ENCODE measurements around the gene RANBP17. TPM values are rescaled to one million over a fixed set of nuclear protein-coding genes. Genes with fewer than 3 reads are reported as not detected.

Gene RANBP17
- total RNA-seq, 1 donor from 2014 or later = 32.8 TPM

- Mint-ChIP-seq H3K36me3 (ENCODE audit: insufficient read depth) (peaks cover 35% of the 10 kb centered on the region), H3K27me3 (no peaks in the 10 kb centered on the region), H3K9me3 (ENCODE audit: low read depth) (peaks cover 36% of the 10 kb centered on the region), H3K4me1 (ENCODE audit: low read depth) (no peaks in the 10 kb centered on the region), H3K4me3 (ENCODE audit: low read depth) (no peak overlapping the region), H3K27ac (no peak overlapping the region)
- DNase-seq (ENCODE audit: low spot score, unreplicated experiment) = no peak
- TF ChIP-seq CTCF (IDR thresholded peaks at IDR 0.05; ENCODE audit: unreplicated experiment) = no peak
Observed at GRCh38 chr5:171067540-171068130, 205.8 kb downstream of the RANBP17 start.

- Mint-ChIP-seq H3K36me3 (ENCODE audit: insufficient read depth) (peaks cover 9% of the 10 kb centered on the region), H3K27ac (no peak overlapping the region), H3K4me1 (ENCODE audit: low read depth) (peaks cover 1% of the 10 kb centered on the region), H3K27me3 (no peaks in the 10 kb centered on the region), H3K4me3 (ENCODE audit: low read depth) (no peak overlapping the region), H3K9me3 (ENCODE audit: low read depth) (peaks cover 16% of the 10 kb centered on the region)
- DNase-seq (ENCODE audit: low spot score, unreplicated experiment) = no peak
- no peak for TF ChIP-seq CTCF (IDR thresholded peaks at IDR 0.05; ENCODE audit: unreplicated experiment)
Observed at GRCh38 chr5:171074747-171075146, 212.9 kb downstream of the RANBP17 start.

GRCh38 chr5:171080186-171080938 is 218.5 kb downstream of the RANBP17 start:
- no peak overlapping the region for H3K4me3 Mint-ChIP-seq (ENCODE audit: low read depth)
- no peak for TF ChIP-seq CTCF (IDR thresholded peaks at IDR 0.05; ENCODE audit: unreplicated experiment)
- no peak overlapping the region for H3K27ac Mint-ChIP-seq
- peaks cover 16% of the 10 kb centered on the region for H3K9me3 Mint-ChIP-seq (ENCODE audit: low read depth)
- no peak for DNase-seq (ENCODE audit: low spot score, unreplicated experiment)
- no peaks in the 10 kb centered on the region for H3K27me3 Mint-ChIP-seq
- H3K4me1 Mint-ChIP-seq (ENCODE audit: low read depth) = peaks cover 14% of the 10 kb centered on the region
- peaks cover 9% of the 10 kb centered on the region for H3K36me3 Mint-ChIP-seq (ENCODE audit: insufficient read depth)

- no peak for TF ChIP-seq CTCF (IDR thresholded peaks at IDR 0.05; ENCODE audit: unreplicated experiment)
- Mint-ChIP-seq H3K27me3 (no peaks in the 10 kb centered on the region), H3K27ac (no peak overlapping the region), H3K36me3 (ENCODE audit: insufficient read depth) (peaks cover 9% of the 10 kb centered on the region), H3K4me1 (ENCODE audit: low read depth) (peaks cover 14% of the 10 kb centered on the region), H3K4me3 (ENCODE audit: low read depth) (no peak overlapping the region), H3K9me3 (ENCODE audit: low read depth) (peaks cover 15% of the 10 kb centered on the region)
- no peak for DNase-seq (ENCODE audit: low spot score, unreplicated experiment)
Observed at GRCh38 chr5:171081319-171081718, 219.5 kb downstream of the RANBP17 start.

GRCh38 chr5:171092194-171092593 is 230.4 kb downstream of the RANBP17 start:
- peaks cover 7% of the 10 kb centered on the region for H3K9me3 Mint-ChIP-seq (ENCODE audit: low read depth)
- no peaks in the 10 kb centered on the region for H3K27me3 Mint-ChIP-seq
- no peak for DNase-seq (ENCODE audit: low spot score, unreplicated experiment)
- H3K36me3 Mint-ChIP-seq (ENCODE audit: insufficient read depth) = peaks cover 9% of the 10 kb centered on the region
- TF ChIP-seq CTCF (IDR thresholded peaks at IDR 0.05; ENCODE audit: unreplicated experiment) = no peak
- no peak overlapping the region for H3K27ac Mint-ChIP-seq
- no peak overlapping the region for H3K4me3 Mint-ChIP-seq (ENCODE audit: low read depth)
- H3K4me1 Mint-ChIP-seq (ENCODE audit: low read depth) = no peaks in the 10 kb centered on the region

Data from progenitor cell of endocrine pancreas (in vitro differentiated cells).